ENCODE data around the gene ACOT7. TPM values are rescaled to one million over a fixed set of nuclear protein-coding genes. Genes with fewer than 3 reads are reported as not detected.

The ACOT7 gene
- total and polyA plus RNA-seq, 2 of the 13 experiments (the other 11 are each of a cell fraction or from before 2014, with no cell fraction given): 33.0 to 55.8 TPM

DNA sequence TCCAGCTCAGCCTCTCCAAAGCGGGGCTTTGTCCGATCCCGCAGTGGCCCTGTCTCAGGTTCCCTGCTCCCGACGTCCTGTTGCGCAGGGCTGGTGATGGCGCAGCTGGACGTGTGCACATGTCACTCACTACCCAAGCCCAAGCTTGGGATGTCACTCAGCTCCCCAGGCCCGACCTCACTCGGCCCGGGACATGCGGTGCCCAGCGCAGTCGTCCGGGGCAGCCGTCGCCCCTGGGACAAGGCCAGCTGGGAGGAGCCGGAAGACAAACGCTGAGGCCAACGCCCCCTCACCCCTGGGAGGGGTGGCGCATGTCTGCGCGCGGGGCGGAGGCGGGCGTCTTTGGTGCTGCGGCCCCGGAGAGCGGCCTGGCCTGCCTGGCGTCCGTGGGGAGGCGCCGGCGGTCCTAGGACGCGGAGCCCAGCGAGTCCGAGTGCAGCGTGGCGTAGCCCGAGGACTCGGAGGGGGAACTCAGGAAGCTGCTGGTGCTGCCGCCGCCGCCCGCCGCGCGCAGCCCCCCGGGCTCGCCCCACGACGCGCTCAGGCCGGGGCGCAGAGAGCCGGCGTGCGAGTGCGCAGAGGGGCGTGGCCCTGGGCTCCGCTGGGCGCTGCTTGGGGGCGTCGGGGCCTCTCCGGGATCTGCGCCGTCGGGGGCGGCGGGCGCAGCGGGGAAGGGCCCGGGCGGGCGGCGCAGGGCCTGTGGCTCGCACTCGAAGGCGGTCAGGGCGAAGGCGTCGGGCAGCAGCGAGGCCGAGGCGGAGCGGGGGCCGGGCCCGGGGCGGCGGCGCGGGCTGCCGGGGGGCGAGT lies 144.4 kb downstream of the ACOT7 start (continued):
- TF ChIP-seq, protein P1, sequence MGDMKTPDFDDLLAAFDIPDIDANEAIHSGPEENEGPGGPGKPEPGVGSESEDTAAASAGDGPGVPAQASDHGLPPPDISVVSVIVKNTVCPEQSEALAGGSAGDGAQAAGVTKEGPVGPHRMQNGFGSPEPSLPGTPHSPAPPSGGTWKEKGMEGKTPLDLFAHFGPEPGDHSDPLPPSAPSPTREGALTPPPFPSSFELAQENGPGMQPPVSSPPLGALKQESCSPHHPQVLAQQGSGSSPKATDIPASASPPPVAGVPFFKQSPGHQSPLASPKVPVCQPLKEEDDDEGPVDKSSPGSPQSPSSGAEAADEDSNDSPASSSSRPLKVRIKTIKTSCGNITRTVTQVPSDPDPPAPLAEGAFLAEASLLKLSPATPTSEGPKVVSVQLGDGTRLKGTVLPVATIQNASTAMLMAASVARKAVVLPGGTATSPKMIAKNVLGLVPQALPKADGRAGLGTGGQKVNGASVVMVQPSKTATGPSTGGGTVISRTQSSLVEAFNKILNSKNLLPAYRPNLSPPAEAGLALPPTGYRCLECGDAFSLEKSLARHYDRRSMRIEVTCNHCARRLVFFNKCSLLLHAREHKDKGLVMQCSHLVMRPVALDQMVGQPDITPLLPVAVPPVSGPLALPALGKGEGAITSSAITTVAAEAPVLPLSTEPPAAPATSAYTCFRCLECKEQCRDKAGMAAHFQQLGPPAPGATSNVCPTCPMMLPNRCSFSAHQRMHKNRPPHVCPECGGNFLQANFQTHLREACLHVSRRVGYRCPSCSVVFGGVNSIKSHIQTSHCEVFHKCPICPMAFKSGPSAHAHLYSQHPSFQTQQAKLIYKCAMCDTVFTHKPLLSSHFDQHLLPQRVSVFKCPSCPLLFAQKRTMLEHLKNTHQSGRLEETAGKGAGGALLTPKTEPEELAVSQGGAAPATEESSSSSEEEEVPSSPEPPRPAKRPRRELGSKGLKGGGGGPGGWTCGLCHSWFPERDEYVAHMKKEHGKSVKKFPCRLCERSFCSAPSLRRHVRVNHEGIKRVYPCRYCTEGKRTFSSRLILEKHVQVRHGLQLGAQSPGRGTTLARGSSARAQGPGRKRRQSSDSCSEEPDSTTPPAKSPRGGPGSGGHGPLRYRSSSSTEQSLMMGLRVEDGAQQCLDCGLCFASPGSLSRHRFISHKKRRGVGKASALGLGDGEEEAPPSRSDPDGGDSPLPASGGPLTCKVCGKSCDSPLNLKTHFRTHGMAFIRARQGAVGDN (CRISPR knock-in tag; IDR thresholded peaks at IDR 0.05): 0 out of 2 replicates have a peak, but pooled peaks have one; percentile 14
- TF ChIP-seq TCF12 (IDR thresholded peaks at IDR 0.05) (no peak), TCF12 (CRISPR knock-in tag; IDR thresholded peaks at IDR 0.05) (no peak), ZNF564 (CRISPR knock-in tag; IDR thresholded peaks at IDR 0.05) (peak; percentile 97), SAP130 (CRISPR knock-in tag; IDR thresholded peaks at IDR 0.05; ENCODE audit: low read depth) (peak; percentile 37; the same call in 1 of the 2 replicates), SMARCC2 (IDR thresholded peaks at IDR 0.05) (no peak)
- TF ChIP-seq, protein P2, sequence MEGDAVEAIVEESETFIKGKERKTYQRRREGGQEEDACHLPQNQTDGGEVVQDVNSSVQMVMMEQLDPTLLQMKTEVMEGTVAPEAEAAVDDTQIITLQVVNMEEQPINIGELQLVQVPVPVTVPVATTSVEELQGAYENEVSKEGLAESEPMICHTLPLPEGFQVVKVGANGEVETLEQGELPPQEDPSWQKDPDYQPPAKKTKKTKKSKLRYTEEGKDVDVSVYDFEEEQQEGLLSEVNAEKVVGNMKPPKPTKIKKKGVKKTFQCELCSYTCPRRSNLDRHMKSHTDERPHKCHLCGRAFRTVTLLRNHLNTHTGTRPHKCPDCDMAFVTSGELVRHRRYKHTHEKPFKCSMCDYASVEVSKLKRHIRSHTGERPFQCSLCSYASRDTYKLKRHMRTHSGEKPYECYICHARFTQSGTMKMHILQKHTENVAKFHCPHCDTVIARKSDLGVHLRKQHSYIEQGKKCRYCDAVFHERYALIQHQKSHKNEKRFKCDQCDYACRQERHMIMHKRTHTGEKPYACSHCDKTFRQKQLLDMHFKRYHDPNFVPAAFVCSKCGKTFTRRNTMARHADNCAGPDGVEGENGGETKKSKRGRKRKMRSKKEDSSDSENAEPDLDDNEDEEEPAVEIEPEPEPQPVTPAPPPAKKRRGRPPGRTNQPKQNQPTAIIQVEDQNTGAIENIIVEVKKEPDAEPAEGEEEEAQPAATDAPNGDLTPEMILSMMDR (CRISPR knock-in tag; IDR thresholded peaks at IDR 0.05): peak; percentile 25; the same call in 1 of the 2 replicates
- TF ChIP-seq, protein P3, sequence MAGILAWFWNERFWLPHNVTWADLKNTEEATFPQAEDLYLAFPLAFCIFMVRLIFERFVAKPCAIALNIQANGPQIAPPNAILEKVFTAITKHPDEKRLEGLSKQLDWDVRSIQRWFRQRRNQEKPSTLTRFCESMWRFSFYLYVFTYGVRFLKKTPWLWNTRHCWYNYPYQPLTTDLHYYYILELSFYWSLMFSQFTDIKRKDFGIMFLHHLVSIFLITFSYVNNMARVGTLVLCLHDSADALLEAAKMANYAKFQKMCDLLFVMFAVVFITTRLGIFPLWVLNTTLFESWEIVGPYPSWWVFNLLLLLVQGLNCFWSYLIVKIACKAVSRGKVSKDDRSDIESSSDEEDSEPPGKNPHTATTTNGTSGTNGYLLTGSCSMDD (CRISPR knock-in tag; IDR thresholded peaks at IDR 0.05): no peak
- TF ChIP-seq, protein P4, sequence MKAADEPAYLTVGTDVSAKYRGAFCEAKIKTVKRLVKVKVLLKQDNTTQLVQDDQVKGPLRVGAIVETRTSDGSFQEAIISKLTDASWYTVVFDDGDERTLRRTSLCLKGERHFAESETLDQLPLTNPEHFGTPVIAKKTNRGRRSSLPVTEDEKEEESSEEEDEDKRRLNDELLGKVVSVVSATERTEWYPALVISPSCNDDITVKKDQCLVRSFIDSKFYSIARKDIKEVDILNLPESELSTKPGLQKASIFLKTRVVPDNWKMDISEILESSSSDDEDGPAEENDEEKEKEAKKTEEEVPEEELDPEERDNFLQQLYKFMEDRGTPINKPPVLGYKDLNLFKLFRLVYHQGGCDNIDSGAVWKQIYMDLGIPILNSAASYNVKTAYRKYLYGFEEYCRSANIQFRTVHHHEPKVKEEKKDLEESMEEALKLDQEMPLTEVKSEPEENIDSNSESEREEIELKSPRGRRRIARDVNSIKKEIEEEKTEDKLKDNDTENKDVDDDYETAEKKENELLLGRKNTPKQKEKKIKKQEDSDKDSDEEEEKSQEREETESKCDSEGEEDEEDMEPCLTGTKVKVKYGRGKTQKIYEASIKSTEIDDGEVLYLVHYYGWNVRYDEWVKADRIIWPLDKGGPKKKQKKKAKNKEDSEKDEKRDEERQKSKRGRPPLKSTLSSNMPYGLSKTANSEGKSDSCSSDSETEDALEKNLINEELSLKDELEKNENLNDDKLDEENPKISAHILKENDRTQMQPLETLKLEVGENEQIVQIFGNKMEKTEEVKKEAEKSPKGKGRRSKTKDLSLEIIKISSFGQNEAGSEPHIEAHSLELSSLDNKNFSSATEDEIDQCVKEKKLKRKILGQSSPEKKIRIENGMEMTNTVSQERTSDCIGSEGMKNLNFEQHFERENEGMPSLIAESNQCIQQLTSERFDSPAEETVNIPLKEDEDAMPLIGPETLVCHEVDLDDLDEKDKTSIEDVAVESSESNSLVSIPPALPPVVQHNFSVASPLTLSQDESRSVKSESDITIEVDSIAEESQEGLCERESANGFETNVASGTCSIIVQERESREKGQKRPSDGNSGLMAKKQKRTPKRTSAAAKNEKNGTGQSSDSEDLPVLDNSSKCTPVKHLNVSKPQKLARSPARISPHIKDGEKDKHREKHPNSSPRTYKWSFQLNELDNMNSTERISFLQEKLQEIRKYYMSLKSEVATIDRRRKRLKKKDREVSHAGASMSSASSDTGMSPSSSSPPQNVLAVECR (CRISPR knock-in tag; IDR thresholded peaks at IDR 0.05; ENCODE audit: borderline replicate concordance): 0 out of 2 replicates have a peak, but pooled peaks have one; percentile 11

All from HepG2 (cell line).